ENCODE measurements around the gene TMED10.

DNA sequence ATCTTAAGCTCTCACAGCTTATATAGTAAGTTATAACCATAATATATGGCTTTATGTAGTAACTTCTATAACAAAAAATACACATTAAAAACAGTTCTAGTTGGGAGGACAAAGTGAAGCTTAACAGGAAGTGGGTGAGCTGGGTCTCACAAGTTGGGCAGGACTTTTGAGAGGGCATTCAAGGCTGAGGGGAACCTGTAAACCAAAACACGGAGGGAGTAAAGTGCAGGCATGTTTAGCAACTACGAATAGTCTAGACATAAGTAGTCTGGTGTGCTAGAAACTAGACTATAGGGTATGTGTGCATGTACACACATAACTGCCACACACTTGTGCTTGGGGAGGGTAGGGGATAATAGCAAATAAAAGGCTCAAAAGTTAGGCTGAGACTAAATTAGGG, 35.4 kb downstream of the TMED10 start:
- TF ChIP-seq, protein P1, sequence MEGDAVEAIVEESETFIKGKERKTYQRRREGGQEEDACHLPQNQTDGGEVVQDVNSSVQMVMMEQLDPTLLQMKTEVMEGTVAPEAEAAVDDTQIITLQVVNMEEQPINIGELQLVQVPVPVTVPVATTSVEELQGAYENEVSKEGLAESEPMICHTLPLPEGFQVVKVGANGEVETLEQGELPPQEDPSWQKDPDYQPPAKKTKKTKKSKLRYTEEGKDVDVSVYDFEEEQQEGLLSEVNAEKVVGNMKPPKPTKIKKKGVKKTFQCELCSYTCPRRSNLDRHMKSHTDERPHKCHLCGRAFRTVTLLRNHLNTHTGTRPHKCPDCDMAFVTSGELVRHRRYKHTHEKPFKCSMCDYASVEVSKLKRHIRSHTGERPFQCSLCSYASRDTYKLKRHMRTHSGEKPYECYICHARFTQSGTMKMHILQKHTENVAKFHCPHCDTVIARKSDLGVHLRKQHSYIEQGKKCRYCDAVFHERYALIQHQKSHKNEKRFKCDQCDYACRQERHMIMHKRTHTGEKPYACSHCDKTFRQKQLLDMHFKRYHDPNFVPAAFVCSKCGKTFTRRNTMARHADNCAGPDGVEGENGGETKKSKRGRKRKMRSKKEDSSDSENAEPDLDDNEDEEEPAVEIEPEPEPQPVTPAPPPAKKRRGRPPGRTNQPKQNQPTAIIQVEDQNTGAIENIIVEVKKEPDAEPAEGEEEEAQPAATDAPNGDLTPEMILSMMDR (conservative IDR thresholded peaks at IDR 0.05 in 1 of 2, IDR thresholded peaks at IDR 0.05 in 1 of 2; ENCODE audit: low read depth in 1 of 2, low read length in 2 of 2): no peak
- TF ChIP-seq EZH2 (IDR thresholded peaks at IDR 0.05; ENCODE audit: low read length, missing control alignments): no peak
